ENCODE measurements around the gene RP9. TPM values are rescaled to one million over a fixed set of nuclear protein-coding genes. Genes with fewer than 3 reads are reported as not detected.

Gene RP9
- total RNA-seq, 1 experiment from 2014 or later: 10.7 TPM

DNA sequence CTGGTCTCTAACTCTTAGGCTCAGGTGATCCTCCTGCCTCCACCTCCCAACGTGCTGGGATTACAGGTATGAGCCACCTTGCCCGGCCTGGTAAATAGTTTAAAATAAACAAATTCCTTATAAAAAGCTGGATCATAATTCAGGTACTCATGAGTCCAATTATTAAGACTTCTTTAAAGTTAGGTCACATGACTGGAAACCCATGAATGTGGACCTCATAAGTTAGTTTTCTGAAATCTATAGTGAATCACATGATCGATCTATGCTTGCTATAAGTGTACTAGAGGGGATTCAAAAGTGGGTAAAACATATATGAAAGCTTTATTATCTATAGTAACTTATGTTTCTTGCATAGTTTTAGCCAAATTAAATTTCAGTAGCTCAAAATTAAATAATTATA lies 60.9 kb downstream of the RP9 start:
- ChIA-PET CTCF (interaction anchor here (1.2 kb wide), 1 partner anchor 61 kb away, joined by 3 read pairs; no protein-coding TSS in a partner anchor), POLR2A (no interaction called here)
- H3K36me3 Mint-ChIP-seq: no peaks in the 10 kb centered on the region; the same call in 1 of the 2 replicates
- ATAC-seq (no peak), DNase-seq (ENCODE audit: low spot score) (no peak)
- no peaks in the 10 kb centered on the region for H3K27me3 Mint-ChIP-seq (ENCODE audit: low read depth)
- no peaks in the 10 kb centered on the region; the same call in 1 of the 2 replicates for H3K9me3 Mint-ChIP-seq
- H3K27ac Mint-ChIP-seq: no peak overlapping the region
- 0 out of 2 replicates have a peak, but pooled peaks cover 4% of the 10 kb centered on the region for H3K4me1 Mint-ChIP-seq
- TF ChIP-seq ZNF219 (CRISPR knock-in tag; IDR thresholded peaks at IDR 0.05; ENCODE audit: borderline replicate concordance) (no peak), ZNF671 (CRISPR knock-in tag; IDR thresholded peaks at IDR 0.05) (no peak), TP53 (CRISPR knock-in tag; IDR thresholded peaks at IDR 0.05) (no peak), ZBTB21 (CRISPR knock-in tag; IDR thresholded peaks at IDR 0.05; ENCODE audit: borderline replicate concordance) (no peak), ZNF423 (CRISPR knock-in tag; IDR thresholded peaks at IDR 0.05) (no peak)
- TF ChIP-seq, protein P1, sequence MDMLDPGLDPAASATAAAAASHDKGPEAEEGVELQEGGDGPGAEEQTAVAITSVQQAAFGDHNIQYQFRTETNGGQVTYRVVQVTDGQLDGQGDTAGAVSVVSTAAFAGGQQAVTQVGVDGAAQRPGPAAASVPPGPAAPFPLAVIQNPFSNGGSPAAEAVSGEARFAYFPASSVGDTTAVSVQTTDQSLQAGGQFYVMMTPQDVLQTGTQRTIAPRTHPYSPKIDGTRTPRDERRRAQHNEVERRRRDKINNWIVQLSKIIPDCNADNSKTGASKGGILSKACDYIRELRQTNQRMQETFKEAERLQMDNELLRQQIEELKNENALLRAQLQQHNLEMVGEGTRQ (CRISPR knock-in tag; IDR thresholded peaks at IDR 0.05): no peak
- TF ChIP-seq, protein P2, sequence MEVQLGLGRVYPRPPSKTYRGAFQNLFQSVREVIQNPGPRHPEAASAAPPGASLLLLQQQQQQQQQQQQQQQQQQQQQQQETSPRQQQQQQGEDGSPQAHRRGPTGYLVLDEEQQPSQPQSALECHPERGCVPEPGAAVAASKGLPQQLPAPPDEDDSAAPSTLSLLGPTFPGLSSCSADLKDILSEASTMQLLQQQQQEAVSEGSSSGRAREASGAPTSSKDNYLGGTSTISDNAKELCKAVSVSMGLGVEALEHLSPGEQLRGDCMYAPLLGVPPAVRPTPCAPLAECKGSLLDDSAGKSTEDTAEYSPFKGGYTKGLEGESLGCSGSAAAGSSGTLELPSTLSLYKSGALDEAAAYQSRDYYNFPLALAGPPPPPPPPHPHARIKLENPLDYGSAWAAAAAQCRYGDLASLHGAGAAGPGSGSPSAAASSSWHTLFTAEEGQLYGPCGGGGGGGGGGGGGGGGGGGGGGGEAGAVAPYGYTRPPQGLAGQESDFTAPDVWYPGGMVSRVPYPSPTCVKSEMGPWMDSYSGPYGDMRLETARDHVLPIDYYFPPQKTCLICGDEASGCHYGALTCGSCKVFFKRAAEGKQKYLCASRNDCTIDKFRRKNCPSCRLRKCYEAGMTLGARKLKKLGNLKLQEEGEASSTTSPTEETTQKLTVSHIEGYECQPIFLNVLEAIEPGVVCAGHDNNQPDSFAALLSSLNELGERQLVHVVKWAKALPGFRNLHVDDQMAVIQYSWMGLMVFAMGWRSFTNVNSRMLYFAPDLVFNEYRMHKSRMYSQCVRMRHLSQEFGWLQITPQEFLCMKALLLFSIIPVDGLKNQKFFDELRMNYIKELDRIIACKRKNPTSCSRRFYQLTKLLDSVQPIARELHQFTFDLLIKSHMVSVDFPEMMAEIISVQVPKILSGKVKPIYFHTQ (CRISPR knock-in tag; IDR thresholded peaks at IDR 0.05): no peak
- TF ChIP-seq, protein P3, sequence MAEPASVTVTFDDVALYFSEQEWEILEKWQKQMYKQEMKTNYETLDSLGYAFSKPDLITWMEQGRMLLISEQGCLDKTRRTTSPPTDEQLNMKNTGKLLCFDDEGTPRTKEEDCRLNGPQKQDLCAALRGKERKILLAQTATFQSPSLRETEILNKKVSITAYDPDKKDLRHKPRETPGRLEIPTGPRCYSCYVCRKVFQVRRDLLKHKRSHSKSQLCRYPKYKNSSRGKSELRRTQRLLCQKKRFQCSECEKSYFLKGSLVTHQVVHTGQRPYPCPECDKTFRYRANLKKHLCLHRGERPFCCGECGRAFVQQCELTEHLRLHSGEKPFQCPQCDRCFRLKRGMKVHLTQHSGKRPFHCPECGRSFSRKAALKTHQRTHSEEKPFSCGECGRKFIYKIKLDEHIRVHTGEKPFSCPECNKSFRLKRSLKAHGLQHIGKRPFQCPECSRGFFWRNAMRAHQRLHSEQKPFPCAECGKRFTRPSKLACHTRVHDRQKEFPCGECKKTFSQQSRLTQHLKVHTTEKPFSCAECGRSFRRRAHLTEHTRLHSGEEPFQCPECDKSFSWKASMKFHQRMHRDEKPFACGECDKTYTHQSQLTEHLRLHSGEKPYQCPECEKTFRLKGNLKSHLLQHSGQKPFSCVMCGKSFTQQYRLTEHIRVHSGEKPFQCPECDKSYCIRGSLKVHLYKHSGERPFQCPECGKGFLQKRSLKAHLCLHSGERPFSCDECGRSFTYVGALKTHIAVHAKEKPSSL (CRISPR knock-in tag; conservative IDR thresholded peaks at IDR 0.05): no peak
- TF ChIP-seq, protein P4, sequence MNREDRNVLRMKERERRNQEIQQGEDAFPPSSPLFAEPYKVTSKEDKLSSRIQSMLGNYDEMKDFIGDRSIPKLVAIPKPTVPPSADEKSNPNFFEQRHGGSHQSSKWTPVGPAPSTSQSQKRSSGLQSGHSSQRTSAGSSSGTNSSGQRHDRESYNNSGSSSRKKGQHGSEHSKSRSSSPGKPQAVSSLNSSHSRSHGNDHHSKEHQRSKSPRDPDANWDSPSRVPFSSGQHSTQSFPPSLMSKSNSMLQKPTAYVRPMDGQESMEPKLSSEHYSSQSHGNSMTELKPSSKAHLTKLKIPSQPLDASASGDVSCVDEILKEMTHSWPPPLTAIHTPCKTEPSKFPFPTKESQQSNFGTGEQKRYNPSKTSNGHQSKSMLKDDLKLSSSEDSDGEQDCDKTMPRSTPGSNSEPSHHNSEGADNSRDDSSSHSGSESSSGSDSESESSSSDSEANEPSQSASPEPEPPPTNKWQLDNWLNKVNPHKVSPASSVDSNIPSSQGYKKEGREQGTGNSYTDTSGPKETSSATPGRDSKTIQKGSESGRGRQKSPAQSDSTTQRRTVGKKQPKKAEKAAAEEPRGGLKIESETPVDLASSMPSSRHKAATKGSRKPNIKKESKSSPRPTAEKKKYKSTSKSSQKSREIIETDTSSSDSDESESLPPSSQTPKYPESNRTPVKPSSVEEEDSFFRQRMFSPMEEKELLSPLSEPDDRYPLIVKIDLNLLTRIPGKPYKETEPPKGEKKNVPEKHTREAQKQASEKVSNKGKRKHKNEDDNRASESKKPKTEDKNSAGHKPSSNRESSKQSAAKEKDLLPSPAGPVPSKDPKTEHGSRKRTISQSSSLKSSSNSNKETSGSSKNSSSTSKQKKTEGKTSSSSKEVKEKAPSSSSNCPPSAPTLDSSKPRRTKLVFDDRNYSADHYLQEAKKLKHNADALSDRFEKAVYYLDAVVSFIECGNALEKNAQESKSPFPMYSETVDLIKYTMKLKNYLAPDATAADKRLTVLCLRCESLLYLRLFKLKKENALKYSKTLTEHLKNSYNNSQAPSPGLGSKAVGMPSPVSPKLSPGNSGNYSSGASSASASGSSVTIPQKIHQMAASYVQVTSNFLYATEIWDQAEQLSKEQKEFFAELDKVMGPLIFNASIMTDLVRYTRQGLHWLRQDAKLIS (CRISPR knock-in tag; IDR thresholded peaks at IDR 0.05; ENCODE audit: borderline replicate concordance): no peak
- TF ChIP-seq, protein P5, sequence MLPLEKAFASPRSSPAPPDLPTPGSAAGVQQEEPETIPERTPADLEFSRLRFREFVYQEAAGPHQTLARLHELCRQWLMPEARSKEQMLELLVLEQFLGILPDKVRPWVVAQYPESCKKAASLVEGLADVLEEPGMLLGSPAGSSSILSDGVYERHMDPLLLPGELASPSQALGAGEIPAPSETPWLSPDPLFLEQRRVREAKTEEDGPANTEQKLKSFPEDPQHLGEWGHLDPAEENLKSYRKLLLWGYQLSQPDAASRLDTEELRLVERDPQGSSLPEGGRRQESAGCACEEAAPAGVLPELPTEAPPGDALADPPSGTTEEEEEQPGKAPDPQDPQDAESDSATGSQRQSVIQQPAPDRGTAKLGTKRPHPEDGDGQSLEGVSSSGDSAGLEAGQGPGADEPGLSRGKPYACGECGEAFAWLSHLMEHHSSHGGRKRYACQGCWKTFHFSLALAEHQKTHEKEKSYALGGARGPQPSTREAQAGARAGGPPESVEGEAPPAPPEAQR (CRISPR knock-in tag; IDR thresholded peaks at IDR 0.05): no peak
- TF ChIP-seq, protein P6, sequence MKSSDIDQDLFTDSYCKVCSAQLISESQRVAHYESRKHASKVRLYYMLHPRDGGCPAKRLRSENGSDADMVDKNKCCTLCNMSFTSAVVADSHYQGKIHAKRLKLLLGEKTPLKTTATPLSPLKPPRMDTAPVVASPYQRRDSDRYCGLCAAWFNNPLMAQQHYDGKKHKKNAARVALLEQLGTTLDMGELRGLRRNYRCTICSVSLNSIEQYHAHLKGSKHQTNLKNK (CRISPR knock-in tag; IDR thresholded peaks at IDR 0.05): no peak
- H3K4me3 Mint-ChIP-seq: no peak overlapping the region

DNA sequence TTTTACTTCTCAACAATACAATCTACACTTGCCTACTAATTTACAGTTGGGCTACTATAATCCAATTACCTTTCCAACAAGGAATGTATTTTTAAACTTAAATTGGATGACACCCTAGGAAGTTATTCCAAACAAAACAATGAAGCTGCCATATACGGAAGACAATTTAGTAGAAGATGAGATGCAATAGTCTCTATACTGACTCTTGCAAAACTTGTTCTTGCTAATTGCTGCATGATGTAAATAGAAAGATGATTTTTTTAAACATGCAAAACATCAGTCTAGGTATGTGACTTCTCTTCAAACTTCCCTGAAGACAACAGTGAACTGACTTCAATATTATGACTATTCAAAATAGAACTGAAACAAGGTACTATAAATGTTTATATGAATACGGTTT lies 64.2 kb downstream of the RP9 start:
- POLR2A ChIA-PET: no interaction called here
- CTCF ChIA-PET: no interaction called here
- Mint-ChIP-seq H3K27ac (no peak overlapping the region), H3K4me3 (no peak overlapping the region), H3K9me3 (no peaks in the 10 kb centered on the region; the same call in 1 of the 2 replicates), H3K27me3 (ENCODE audit: low read depth) (no peaks in the 10 kb centered on the region), H3K4me1 (0 out of 2 replicates have a peak, but pooled peaks cover 3% of the 10 kb centered on the region), H3K36me3 (no peaks in the 10 kb centered on the region; the same call in 1 of the 2 replicates)
- TF ChIP-seq TCF7 (CRISPR knock-in tag; IDR thresholded peaks at IDR 0.05; ENCODE audit: low read depth): no peak
- TF ChIP-seq, protein P7, sequence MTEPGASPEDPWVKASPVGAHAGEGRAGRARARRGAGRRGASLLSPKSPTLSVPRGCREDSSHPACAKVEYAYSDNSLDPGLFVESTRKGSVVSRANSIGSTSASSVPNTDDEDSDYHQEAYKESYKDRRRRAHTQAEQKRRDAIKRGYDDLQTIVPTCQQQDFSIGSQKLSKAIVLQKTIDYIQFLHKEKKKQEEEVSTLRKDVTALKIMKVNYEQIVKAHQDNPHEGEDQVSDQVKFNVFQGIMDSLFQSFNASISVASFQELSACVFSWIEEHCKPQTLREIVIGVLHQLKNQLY (CRISPR knock-in tag; IDR thresholded peaks at IDR 0.05): no peak
- TF ChIP-seq, protein P5 (CRISPR knock-in tag; IDR thresholded peaks at IDR 0.05): no peak
- no peak for TF ChIP-seq CBFB (CRISPR knock-in tag; IDR thresholded peaks at IDR 0.05; ENCODE audit: low read depth)
- TF ChIP-seq, protein P6 (CRISPR knock-in tag; IDR thresholded peaks at IDR 0.05): no peak
- DNase-seq (ENCODE audit: low spot score) (no peak), ATAC-seq (no peak)
